HG03139 (cell line): ENCODE measurements around the gene GNL1.

Experiments
- ATAC-seq: cut with Tn5 transposase; IDR thresholded peaks from one replicate; pipeline ENCODE4 v1.9.1; 2021; ENCODE audit not compliant: unreplicated experiment

The GNL1 gene

GRCh38 chr6:30570263-30570662 lies 14.0 kb upstream of the GNL1 start:
- no peak for ATAC-seq

DNA sequence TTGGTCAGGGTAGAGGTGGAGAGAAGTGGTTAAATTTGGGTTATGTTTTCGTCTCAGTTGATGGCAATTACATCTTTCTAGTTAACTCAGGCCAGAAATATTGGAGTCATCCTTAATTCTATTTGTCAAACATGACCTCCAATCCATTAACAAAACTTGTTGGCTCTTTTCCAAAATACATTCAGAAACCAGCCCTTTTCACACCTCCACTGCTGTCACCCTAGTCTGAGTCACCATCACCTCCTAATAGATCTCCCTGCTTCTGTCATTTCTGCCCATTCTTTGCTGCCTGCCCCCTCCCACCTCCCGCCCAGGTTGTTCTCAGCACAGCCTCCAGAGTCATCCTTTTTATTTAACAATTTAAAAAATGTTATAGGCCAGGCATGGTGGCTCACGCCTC lies 12.0 kb upstream of the GNL1 start:
- no peak for ATAC-seq

DNA sequence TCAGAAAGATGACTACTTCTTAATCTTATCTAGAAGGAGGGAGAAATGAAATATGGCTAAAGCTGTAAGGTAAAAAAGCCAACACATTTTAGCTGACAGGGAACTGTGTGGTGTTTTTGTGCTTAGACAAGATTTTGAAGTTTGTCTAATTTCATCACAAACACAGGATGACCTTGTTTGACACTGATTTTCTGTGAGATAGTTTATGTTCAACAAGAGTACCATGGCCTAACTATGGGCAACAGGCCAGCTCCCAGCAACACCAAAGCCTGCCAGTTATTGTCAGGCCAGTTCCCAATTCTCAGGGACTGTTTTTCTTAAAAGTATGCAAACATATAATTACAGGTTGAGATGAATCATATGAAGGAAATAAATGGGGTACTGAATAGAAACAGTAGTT lies 9.5 kb upstream of the GNL1 start:
- ATAC-seq = no peak

DNA sequence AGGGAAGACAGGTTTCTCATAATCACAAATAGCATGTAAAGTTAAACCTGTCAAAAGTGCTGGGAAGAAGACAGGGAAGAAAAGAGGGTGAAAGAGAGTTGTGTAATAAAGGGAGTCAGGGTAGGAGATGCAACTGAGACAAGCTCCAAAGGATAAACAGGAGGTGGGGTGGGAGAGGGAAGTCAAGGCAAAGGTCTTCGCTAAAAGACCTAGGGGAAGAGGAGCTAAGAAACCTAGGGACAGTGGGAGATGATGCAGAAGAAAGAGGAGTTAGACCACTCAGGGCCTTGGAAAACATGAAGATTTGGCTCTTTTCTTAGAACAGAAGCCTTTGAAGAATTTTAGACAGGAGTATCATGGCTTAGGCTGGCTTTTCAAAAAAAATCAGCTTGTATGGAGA lies 7.8 kb upstream of the GNL1 start:
- ATAC-seq = no peak

- no peak for ATAC-seq
Observed at GRCh38 chr6:30562470-30563425, 6.5 kb upstream of the GNL1 start.

DNA sequence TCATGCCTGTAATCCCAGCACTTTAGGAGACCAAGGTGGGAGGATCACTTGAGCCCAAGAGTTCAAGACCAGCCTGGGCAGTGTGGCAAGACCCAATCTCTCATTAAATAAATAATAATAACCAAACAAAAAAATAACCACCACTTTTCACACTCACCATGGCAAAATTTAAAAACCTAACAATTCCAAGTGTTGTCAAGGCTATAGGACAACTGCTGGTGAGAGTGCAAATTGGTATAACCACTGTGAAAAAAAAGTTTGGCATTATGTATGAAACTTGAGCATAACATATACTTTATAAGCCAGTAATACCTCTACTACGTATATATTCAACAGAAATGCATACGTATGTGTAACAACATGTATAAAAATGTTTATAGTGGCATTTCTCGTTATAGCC lies 4.6 kb upstream of the GNL1 start:
- no peak for ATAC-seq

DNA sequence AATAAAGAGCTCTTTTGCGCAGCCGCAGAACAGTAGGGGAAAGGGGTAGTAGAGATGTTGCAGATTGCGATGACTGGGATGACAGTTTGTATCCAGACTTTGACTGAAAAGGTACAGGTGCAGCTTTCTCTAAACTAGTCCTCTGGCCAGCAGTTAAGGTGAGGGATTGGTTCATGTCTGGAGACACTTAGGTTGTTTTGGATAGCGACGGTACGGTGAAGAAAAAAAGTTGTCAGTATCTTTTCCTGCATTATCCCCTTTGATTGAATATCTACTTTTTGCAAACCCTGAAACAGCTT lies 1.3 kb upstream of the GNL1 start:
- no peak for ATAC-seq

DNA sequence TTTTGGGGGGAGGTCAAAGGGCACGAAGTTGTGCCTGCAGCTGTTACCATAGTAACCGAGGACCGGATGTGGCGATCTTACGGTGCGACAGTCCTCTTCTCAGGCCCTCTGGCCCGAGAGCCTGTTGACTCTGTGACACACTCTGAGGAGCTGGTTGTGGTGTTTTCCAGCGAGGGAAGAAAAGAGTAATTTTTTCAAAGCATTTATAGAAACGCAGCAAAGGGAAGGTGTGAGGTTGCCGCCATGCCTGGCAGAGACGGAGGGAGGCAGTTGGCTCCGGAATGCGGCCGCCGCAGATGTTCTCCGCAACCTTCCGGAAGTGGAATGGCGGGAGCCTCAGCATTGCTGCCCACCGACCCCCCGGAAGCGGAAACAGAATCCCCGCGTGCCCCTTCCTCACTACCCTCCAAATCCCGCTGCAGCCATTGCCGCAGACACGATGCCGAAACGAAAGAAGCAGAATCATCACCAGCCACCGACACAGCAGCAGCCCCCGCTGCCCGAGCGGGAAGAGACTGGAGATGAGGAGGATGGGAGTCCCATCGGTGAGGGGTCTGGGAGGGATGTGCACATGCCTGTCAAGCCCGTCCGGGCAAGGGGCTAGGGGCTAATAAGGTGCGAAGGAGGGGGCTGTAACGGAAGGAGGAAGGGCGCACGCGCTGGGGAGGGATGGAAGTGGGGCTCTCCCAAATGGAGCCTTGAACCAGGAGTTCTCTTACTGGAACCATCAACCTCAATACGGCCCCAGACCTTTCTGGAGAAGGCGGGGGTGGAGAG lies 805 bp upstream of the GNL1 start, which contains the start of gene PRR3:
Gene PRR3, plus strand, starts transcription at position 390 of the 777 bp plus-strand sequence. Its CDS starts 50 bp downstream, at position 440.
- ATAC-seq = peak; percentile 50

- ATAC-seq = no peak
Observed at GRCh38 chr6:30555816-30556065, 548 bp downstream of the GNL1 start.

DNA sequence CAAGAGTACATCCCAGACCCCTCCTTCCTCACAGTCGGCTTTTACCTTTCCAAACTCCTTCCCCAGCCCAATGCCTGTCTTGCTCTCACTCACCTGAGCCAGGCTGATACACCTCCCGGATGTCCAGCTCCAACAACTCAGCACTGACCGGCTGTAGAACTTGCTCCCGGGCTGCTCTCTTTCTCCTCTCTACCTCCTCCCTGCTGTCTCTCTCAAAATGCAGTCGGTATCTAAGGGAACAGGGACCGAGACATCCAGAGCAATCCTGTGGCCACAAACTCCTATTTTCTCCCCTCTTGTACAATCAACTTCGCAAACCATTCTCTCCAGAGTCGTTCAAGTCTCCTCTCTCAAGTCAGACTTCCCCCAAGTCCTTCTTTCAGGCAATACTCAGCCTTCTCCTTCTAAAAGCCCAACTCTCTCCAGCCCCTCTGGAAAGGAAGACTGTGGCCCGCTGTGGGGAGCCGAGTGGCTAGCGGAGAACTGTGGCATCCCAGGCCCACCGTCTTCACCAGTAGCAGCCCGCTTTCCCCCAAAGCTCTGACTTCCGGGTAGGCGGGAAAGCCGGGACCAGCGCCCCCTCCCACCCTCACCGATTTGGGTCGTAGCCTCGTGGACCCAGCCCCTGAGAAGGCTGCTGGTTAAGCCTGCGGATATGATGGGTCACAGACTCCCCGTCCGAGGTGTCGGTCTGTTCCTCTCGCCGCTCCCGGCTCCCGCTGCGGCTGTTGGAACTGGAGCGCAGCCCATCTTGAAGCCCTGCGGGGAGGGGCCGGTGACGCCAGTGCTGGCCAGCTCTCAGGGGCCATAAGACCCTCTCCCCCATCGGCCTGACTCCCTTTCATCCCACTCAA lies 1.1 kb downstream of the GNL1 start:
- ATAC-seq = no peak

DNA sequence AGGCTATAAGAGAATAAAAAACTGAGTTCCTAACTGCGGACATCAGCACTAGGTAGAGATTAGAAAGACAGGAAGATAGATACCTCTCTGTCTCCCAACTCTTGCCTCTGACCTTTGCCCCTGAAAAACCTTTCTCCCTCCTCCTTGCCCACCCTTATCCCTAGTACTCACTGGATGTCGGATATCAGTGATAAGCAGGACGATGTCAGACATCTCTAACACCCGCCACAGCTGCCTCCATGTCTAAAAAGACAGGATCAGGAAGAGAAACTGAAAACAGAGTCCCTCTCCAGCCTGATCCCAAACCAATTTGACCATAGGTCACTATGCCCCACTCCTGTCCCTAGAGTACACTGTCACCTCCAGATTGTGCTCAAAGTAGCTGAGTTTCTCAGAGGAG lies 1.9 kb downstream of the GNL1 start:
- no peak for ATAC-seq

- no peak for ATAC-seq
Observed at GRCh38 chr6:30548375-30548774, 7.9 kb downstream of the GNL1 start.

DNA sequence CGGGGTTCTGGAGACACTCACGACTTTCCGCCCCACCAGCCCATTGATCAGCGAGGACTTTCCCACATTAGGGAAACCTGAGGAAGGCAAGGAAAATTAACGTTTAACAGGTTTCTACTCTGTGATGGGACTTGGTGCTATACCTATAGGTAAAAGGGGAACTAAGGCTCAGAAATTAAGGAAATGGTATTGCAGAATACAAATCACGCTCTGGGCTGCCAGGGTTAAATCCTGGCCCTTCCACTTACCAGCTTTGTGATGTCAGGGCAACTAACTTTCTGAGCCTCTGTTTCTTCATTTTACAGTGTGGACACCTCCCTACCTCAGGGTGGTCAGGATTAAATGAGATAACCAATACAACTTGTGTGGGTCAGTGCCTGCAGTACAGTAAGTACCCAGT lies 8.8 kb downstream of the GNL1 start:
- ATAC-seq = no peak

GRCh38 chr6:30544666-30545272 lies 11.5 kb downstream of the GNL1 start:
- no peak for ATAC-seq

DNA sequence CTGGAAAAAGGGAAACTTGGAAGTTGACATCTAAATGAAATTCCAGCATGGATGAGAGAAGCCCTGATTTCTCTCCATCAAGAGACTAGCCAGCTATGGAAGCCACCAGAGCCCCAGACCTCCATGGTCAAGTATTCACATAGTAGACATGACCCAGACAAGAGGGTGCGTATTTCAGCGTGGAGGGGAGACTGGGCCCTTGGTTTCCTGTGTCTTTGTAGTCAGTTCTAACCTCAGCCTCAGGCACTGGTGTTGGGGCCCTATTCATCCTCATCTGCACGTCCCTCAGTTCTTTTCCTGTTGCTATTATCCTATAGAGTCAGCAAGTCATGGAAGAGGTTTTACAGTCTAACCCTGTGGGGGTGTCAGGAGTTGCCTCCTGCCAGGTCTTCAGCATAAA lies 12.5 kb downstream of the GNL1 start:
- no peak for ATAC-seq

DNA sequence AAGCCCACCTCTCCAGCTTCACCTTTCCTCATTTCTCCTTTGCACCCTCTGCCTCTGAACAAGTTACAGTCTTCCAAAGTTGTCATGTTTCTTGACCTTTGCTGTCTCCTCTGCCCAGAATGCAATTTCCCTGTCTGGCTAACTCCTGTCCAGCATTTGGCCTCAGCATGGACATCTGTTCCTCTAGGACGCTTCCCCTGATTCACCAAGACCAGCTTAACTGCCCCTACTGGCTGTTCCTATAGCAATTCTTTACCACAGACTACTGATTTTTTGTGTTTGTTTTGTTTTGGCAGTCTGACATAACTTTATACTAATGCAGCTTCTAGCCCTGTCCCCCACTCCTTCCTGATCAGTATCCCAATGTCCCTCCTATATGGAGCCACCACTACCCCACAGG lies 13.4 kb downstream of the GNL1 start:
- ATAC-seq = no peak

DNA sequence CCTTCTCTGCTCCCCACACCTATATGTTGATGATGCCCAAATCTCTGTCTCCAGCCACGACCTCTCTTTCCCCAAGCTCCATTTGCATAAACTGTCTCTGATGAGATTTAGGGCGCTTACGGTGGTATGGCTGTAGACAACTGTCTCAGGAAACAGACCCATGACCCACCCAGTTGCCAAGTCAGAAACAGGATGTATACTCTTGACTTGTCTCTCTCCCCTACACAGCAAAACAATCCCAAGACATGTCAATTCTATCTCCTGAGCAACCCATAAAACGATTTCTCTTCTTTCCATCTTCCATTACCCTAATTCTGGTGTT lies 13.9 kb downstream of the GNL1 start:
- ATAC-seq = no peak

GRCh38 chr6:30541515-30542403 lies 14.5 kb downstream of the GNL1 start:
- ATAC-seq = no peak

DNA sequence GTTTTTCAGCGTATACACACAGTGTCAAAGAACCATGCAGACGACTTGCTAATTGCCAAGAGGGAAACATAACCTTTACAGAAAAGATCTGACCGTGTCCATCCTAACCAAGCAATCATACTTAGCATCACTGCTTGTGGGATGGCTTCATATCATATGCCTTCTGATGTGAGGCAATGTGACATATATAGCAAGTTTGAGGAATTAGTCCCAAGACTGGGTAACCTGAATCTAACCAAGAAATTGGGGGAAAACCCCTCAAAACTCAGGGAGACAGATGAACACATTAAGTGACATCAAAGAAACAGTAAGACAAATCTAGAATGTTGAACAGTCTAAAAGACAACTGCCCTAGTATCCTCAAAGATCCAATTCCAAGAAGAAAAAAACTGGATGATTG lies 18.4 kb downstream of the GNL1 start:
- no peak for ATAC-seq
